Caco-2 (cell line): Measurements from ENCODE around the gene IGSF3. TPM values are rescaled to one million over a fixed set of nuclear protein-coding genes. Genes with fewer than 3 reads are reported as not detected.

Experiments used
- Bru-seq: library from RNA; stranded (reverse); fragments of 400-500 nt; gene quantifications from one replicate; lab custom pipeline; 2021; lab: Mats Ljungman, UMichigan
- BruChase-seq, 2 experiments: library from RNA; stranded (reverse); fragments of 400-500 nt; gene quantifications; one replicate each; lab custom pipeline; 2021; lab: Mats Ljungman, UMichigan
- BruUV-seq: library from RNA; stranded (reverse); fragments of 400-500 nt; replicated peaks from 2 replicates; lab custom pipeline; 2021; lab: Mats Ljungman, UMichigan
- CTCF ChIA-PET: fragments of 300-600 bp; sonication (Branson Sonifier 250); formaldehyde crosslinking; loops from one replicate; lab custom pipeline; 2022; ENCODE audit warnings: antibody characterized with exemption; lab: Charles Lee
- POLR2A ChIA-PET: fragments of 300-600 bp; sonication (Branson Sonifier 250); formaldehyde crosslinking; loops from one replicate; lab custom pipeline; 2022; ENCODE audit warnings: antibody characterized with exemption; lab: Charles Lee
- DNase-seq, 2 experiments: peaks; one replicate each; pipeline versions ENCODE4 v3.0.0 to v3.0.0-alpha.2; 2020 to 2022
- H3K27me3 ChIP-seq: replicated peaks from 2 replicates; pipeline ENCODE4 v1.6.0; 2011; ENCODE audit warnings: low read length; ENCODE audit not compliant: control insufficient read depth, insufficient read depth
- H3K36me3 ChIP-seq: 2 replicates; pipeline ENCODE4 v1.5.1; 2011; ENCODE audit warnings: low read length; ENCODE audit not compliant: control insufficient read depth, insufficient read depth
- H3K4me1 ChIP-seq: fragments of 250-450 bp; sonication (Bioruptor Pico); 2 replicates; pipeline ENCODE4 v1.5.1; 2020; ENCODE audit warnings: mild to moderate bottlenecking
- H3K4me3 ChIP-seq: 2 replicates; pipeline ENCODE4 v1.5.1; 2011; ENCODE audit warnings: low read depth, mild to moderate bottlenecking, control low read depth, low read length
- H3K9me3 ChIP-seq: fragments of 250-450 bp; sonication (Bioruptor Pico); 2 replicates; pipeline ENCODE4 v1.5.1; 2020; ENCODE audit warnings: mild to moderate bottlenecking, moderate library complexity
- H3K27ac Mint-ChIP-seq: one replicate; pipeline ENCODE4 v1.8.0; 2022; ENCODE audit warnings: mixed read lengths; ENCODE audit not compliant: unreplicated experiment
- H3K27me3 Mint-ChIP-seq: one replicate; pipeline ENCODE4 v1.8.0; 2022; ENCODE audit warnings: mixed read lengths; ENCODE audit not compliant: insufficient read depth, unreplicated experiment
- H3K36me3 Mint-ChIP-seq: one replicate; pipeline ENCODE4 v1.8.0; 2022; ENCODE audit warnings: mild to moderate bottlenecking, mixed read lengths; ENCODE audit not compliant: insufficient read depth, unreplicated experiment
- H3K4me1 Mint-ChIP-seq: one replicate; pipeline ENCODE4 v1.8.0; 2022; ENCODE audit warnings: low read depth, mixed read lengths; ENCODE audit not compliant: unreplicated experiment
- H3K4me3 Mint-ChIP-seq: one replicate; pipeline ENCODE4 v1.8.0; 2022; ENCODE audit warnings: mild to moderate bottlenecking, moderate library complexity, mixed read lengths; ENCODE audit not compliant: unreplicated experiment
- H3K9me3 Mint-ChIP-seq: one replicate; pipeline ENCODE4 v1.8.0; 2022; ENCODE audit warnings: mixed read lengths; ENCODE audit not compliant: unreplicated experiment
- intact Hi-C: fragments of 100-400 bp; cut with micrococcal nuclease; formaldehyde crosslinking; loops from one replicate; pipeline ENCODE4 v1.10.0; 2022; ENCODE audit not compliant: unreplicated experiment
- long read RNA-seq: library from polyadenylated mRNA; stranded (forward); transcript quantifications from one replicate; pipeline ENCODE4 v2.0.0, GENCODE V29; 2022
- total RNA-seq: library from RNA; stranded (reverse); gene quantifications from 2 replicates; pipeline ENCODE4 v1.2.3, GENCODE V29; 2022
- TF ChIP-seq, protein P1 (sequence below), 2 experiments: fragments of 200-600 bp in 1 of 2; IDR thresholded peaks; 1 replicate in 1 of 2; 2 replicates in 1 of 2; pipeline versions ENCODE4 v1.5.1 to v1.8.0; 2011 to 2022; ENCODE audit warnings: antibody characterized with exemption in 1 of 2, control low read depth in 1 of 2, inconsistent platforms in 1 of 2, low read depth in 1 of 2, low read length in 1 of 2, mild to moderate bottlenecking in 1 of 2, moderate library complexity in 1 of 2; ENCODE audit not compliant: insufficient read depth in 1 of 2, severe bottlenecking in 1 of 2, unreplicated experiment in 1 of 2

Gene IGSF3
- total RNA-seq (21.8 and 24.0 TPM in 2 replicates), Bru-seq, nascent RNA (percentile 59 among the genes with signal in this experiment), BruChase-seq, experiment 1, labeled RNA remaining after a 2-hour chase (percentile 61 among the genes with signal in this experiment), BruChase-seq, experiment 2, labeled RNA remaining after a 6-hour chase (percentile 73 among the genes with signal in this experiment)
- long read RNA-seq, full-length matches to known transcripts, result 1 of 7 reads
- long read RNA-seq, partial matches to known transcripts, result 2 of 7 reads
- long read RNA-seq, other reads (novel, unspliced or antisense), result 4 of 7 reads

DNA sequence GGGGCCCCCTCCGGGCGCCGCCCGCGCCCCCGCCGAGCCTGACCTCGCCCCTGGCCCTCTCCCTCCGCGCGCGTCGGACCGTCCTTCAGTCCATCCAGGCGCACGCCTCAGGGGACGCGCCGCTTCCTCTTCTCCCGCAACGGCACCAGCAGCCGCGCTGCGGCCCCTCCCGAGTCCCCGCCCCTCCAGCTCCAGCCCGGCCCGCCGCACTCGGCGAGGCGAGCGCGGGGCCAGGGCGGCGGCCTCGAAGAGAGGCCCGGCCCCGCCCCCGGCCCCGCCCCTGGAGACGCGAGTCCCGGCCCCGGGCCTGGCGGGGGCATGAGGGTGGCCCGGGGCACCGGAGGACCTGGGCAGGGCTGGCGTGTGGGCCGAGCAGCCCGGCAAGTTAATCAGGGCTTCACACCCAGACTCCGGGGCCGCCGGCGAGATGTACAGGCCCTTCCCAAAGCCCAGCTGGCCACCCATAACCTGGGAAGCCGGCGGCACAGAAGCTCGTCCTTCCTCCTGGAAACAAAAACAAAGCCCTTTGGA lies at the start of gene IGSF3:
Gene IGSF3, minus strand, starts transcription at position 159 of the 531 bp plus-strand sequence. CDS start 1,407 bp downstream, outside the sequence.
- CTCF ChIA-PET, result interaction anchor here (0.6 to 1.0 kb wide), 4 partner anchors 26 to 257 kb away, joined by 3 to 6 read pairs (median 4); no protein-coding TSS in a partner anchor
- Mint-ChIP-seq H3K4me1 (peaks cover 14% of the 10 kb centered on the region), H3K27ac (no peak within 1 kb of the TSS), H3K36me3 (peaks cover 3% of the 10 kb centered on the region), H3K27me3 (no peaks in the 10 kb centered on the region), H3K9me3 (no peaks in the 10 kb centered on the region), H3K4me3 (peak within 1 kb of the TSS; percentile 72)
- H3K27me3 ChIP-seq, result no peaks in the 10 kb centered on the region
- H3K4me1 ChIP-seq, result no peaks in the 10 kb centered on the region
- intact Hi-C loops, result no loop called here
- DNase-seq, result peak; percentile 72 to 73
- H3K36me3 ChIP-seq, result no peaks in the 10 kb centered on the region
- H3K9me3 ChIP-seq, result no peaks in the 10 kb centered on the region
- H3K4me3 ChIP-seq, result peak within 1 kb of the TSS; percentile 46
- POLR2A ChIA-PET, result interaction anchor here (0.5 kb wide), 1 partner anchor 54 kb away, joined by 3 read pairs; no protein-coding TSS in a partner anchor
- BruUV-seq, result no TSS peak
- TF ChIP-seq, protein P1, sequence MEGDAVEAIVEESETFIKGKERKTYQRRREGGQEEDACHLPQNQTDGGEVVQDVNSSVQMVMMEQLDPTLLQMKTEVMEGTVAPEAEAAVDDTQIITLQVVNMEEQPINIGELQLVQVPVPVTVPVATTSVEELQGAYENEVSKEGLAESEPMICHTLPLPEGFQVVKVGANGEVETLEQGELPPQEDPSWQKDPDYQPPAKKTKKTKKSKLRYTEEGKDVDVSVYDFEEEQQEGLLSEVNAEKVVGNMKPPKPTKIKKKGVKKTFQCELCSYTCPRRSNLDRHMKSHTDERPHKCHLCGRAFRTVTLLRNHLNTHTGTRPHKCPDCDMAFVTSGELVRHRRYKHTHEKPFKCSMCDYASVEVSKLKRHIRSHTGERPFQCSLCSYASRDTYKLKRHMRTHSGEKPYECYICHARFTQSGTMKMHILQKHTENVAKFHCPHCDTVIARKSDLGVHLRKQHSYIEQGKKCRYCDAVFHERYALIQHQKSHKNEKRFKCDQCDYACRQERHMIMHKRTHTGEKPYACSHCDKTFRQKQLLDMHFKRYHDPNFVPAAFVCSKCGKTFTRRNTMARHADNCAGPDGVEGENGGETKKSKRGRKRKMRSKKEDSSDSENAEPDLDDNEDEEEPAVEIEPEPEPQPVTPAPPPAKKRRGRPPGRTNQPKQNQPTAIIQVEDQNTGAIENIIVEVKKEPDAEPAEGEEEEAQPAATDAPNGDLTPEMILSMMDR (IDR thresholded peaks at IDR 0.05; ENCODE audit: insufficient read depth in 1 of 2, low read depth in 1 of 2, low read length in 1 of 2, severe bottlenecking in 1 of 2, unreplicated experiment in 1 of 2), result no peak

DNA sequence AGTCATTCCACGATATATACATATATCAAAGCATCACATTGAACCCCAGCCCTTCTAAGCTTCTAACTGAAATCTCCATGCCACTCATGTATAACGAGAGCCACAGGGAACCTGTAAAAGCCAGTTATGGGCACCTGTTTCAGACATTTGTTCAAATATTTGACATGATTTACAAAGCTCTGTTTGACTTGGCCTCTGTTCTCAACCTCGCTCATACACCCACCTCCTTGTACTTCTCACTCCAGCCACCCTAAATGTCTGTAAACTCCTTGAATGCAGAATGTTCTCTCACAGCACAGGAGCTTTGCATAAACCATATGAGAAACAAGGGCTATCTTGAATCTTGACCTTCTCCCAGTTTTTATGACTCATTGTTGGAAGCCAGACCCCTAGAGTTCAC lies 49.8 kb upstream of the IGSF3 start:
- POLR2A ChIA-PET, result no interaction called here
- Mint-ChIP-seq H3K27me3 (no peaks in the 10 kb centered on the region), H3K4me1 (no peaks in the 10 kb centered on the region), H3K27ac (no peak overlapping the region), H3K36me3 (no peaks in the 10 kb centered on the region), H3K9me3 (no peaks in the 10 kb centered on the region), H3K4me3 (no peak overlapping the region)
- Histone ChIP-seq H3K4me3 (no peak overlapping the region), H3K9me3 (no peaks in the 10 kb centered on the region), H3K4me1 (no peaks in the 10 kb centered on the region), H3K27me3 (no peaks in the 10 kb centered on the region), H3K36me3 (no peaks in the 10 kb centered on the region)
- TF ChIP-seq, protein P1 (IDR thresholded peaks at IDR 0.05; ENCODE audit: insufficient read depth in 1 of 2, low read depth in 1 of 2, low read length in 1 of 2, severe bottlenecking in 1 of 2, unreplicated experiment in 1 of 2), result no peak
- CTCF ChIA-PET, result interaction anchor here (1.1 kb wide), 1 partner anchor 115 kb away, joined by 3 read pairs; no protein-coding TSS in a partner anchor
- BruUV-seq, result no TSS peak
- DNase-seq, result no peak
- intact Hi-C loops, result no loop called here

DNA sequence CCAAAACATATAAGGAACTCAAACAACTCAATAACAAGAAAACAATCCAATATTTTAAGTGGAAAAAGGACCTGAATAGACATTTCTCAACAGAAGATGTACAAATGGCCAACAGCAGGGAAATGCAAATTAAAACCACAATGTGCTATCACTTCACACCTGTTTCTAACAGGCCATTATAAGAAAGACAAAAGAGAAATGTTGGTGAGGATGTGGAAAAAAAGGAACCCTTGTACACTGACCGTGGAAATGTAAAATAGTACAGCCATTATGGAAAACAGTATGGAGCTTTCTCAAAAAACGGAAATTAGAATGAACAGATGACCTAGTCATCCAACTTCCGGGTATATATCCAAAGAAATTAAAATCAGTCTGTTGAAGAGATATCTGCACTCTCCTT lies 48.9 kb upstream of the IGSF3 start:
- H3K4me3 Mint-ChIP-seq, result no peak overlapping the region
- no peaks in the 10 kb centered on the region for H3K27me3 Mint-ChIP-seq
- H3K27ac Mint-ChIP-seq, result no peak overlapping the region
- Histone ChIP-seq H3K4me3 (no peak overlapping the region), H3K9me3 (no peaks in the 10 kb centered on the region), H3K36me3 (no peaks in the 10 kb centered on the region), H3K27me3 (no peaks in the 10 kb centered on the region), H3K4me1 (no peaks in the 10 kb centered on the region)
- H3K4me1 Mint-ChIP-seq, result no peaks in the 10 kb centered on the region
- BruUV-seq, result no TSS peak
- no peak for DNase-seq
- ChIA-PET CTCF (no interaction called here), POLR2A (no interaction called here)
- TF ChIP-seq, protein P1 (IDR thresholded peaks at IDR 0.05; ENCODE audit: insufficient read depth in 1 of 2, low read depth in 1 of 2, low read length in 1 of 2, severe bottlenecking in 1 of 2, unreplicated experiment in 1 of 2), result no peak
- intact Hi-C loops, result no loop called here
- H3K9me3 Mint-ChIP-seq, result no peaks in the 10 kb centered on the region
- no peaks in the 10 kb centered on the region for H3K36me3 Mint-ChIP-seq
